Neural progenitor cell (in vitro differentiated cells): ENCODE data around the gene PGAP3. TPM values are rescaled to one million over a fixed set of nuclear protein-coding genes. Genes with fewer than 3 reads are reported as not detected.
A peak's percentile ranks its signal among the peaks of the same experiment; 100 is the strongest.

Experiments used
- DNase-seq: peaks from one replicate; pipeline ENCODE4 v3.0.0-alpha.2; 2016; ENCODE audit warnings: low spot score
- H2AFZ ChIP-seq: fragments of 200-600 bp; sonication (generic); replicated peaks from 2 replicates; pipeline ENCODE4 v1.6.1; 2016; ENCODE audit warnings: antibody characterized with exemption
- H3F3A ChIP-seq: fragments of 200-600 bp; sonication (generic); 2 replicates; pipeline ENCODE4 v1.6.1; 2016; ENCODE audit warnings: antibody characterized with exemption, low read depth
- H3K27ac ChIP-seq: fragments of 200-600 bp; sonication (generic); 2 replicates; pipeline ENCODE4 v1.5.1; 2016; ENCODE audit warnings: mild to moderate bottlenecking
- H3K27me3 ChIP-seq: fragments of 200-600 bp; sonication (generic); 2 replicates; pipeline ENCODE4 v1.6.1; 2016; ENCODE audit warnings: mild to moderate bottlenecking, moderate library complexity
- H3K36me3 ChIP-seq: fragments of 200-600 bp; sonication (generic); 2 replicates; pipeline ENCODE4 v1.5.1; 2016
- H3K4me1 ChIP-seq: fragments of 200-600 bp; sonication (generic); 2 replicates; pipeline ENCODE4 v1.6.1; 2016; ENCODE audit warnings: mixed run types
- H3K4me2 ChIP-seq: fragments of 200-600 bp; sonication (generic); 2 replicates; pipeline ENCODE4 v1.6.1; 2016
- H3K4me3 ChIP-seq: fragments of 200-600 bp; sonication (generic); 2 replicates; pipeline ENCODE4 v1.5.1; 2016
- H3K79me2 ChIP-seq: fragments of 200-600 bp; sonication (generic); 2 replicates; pipeline ENCODE4 v1.6.1; 2016; ENCODE audit warnings: low read depth
- H3K9ac ChIP-seq: fragments of 200-600 bp; sonication (generic); 2 replicates; pipeline ENCODE4 v1.6.1; 2016
- H3K9me3 ChIP-seq: fragments of 200-600 bp; sonication (generic); 2 replicates; pipeline ENCODE4 v1.5.1; 2016; ENCODE audit warnings: low read depth
- H4K20me1 ChIP-seq: fragments of 200-600 bp; sonication (generic); 2 replicates; pipeline ENCODE4 v1.6.1; 2016; ENCODE audit warnings: low read depth
- H3K27ac Mint-ChIP-seq: 3 replicates; pipeline ENCODE4 v1.8.0; 2021; ENCODE audit warnings: mixed read lengths
- H3K27me3 Mint-ChIP-seq: 2 replicates; pipeline ENCODE4 v1.8.0; 2022; ENCODE audit warnings: low read depth, mild to moderate bottlenecking, inconsistent platforms, moderate library complexity, mixed read lengths; ENCODE audit not compliant: insufficient read depth
- H3K36me3 Mint-ChIP-seq: 3 replicates; pipeline ENCODE4 v1.8.0; 2021; ENCODE audit warnings: mixed read lengths
- H3K4me1 Mint-ChIP-seq: 3 replicates; pipeline ENCODE4 v1.8.0; 2021; ENCODE audit warnings: mixed read lengths
- H3K4me3 Mint-ChIP-seq: 3 replicates; pipeline ENCODE4 v1.8.0; 2021; ENCODE audit warnings: mild to moderate bottlenecking, moderate library complexity, mixed read lengths
- H3K9me3 Mint-ChIP-seq: 3 replicates; pipeline ENCODE4 v1.8.0; 2020; ENCODE audit warnings: mixed read lengths
- CTCF ChIP-seq: fragments of 200-600 bp; sonication (generic); IDR thresholded peaks from 2 replicates; pipeline ENCODE4 v1.5.1; 2017; ENCODE audit warnings: antibody characterized with exemption, mild to moderate bottlenecking
- EZH2 ChIP-seq: fragments of 200-600 bp; sonication (generic); IDR thresholded peaks from 2 replicates; pipeline ENCODE4 v1.6.1; 2017; ENCODE audit warnings: antibody characterized with exemption, mild to moderate bottlenecking, moderate library complexity
- EZH2phosphoT487 ChIP-seq: fragments of 200-600 bp; sonication (generic); IDR thresholded peaks from 2 replicates; pipeline ENCODE4 v1.6.1; 2017; ENCODE audit warnings: antibody characterized with exemption
- total RNA-seq: library from RNA; depleted of rRNA; stranded (reverse); fragments of >200 nt; gene quantifications from 2 replicates; pipeline ENCODE4 v1.2.3, GENCODE V29; 2015; ENCODE audit warnings: low replicate concordance

PGAP3 gene
- total RNA-seq, 1 donor from 2014 or later, result 6.6 TPM

- no peak for TF ChIP-seq EZH2
- TF ChIP-seq EZH2phosphoT487, result no peak
- TF ChIP-seq CTCF, result no peak
- H3K27me3 ChIP-seq, result peaks cover 18% of the 10 kb centered on the region
- H3K4me1 Mint-ChIP-seq, result peaks cover 2% of the 10 kb centered on the region
- H3K9me3 Mint-ChIP-seq, result no peaks in the 10 kb centered on the region
- no peaks in the 10 kb centered on the region for H3K36me3 ChIP-seq
- no peak for DNase-seq
- no peak overlapping the region for H3K4me3 Mint-ChIP-seq
- peak overlapping the region; percentile 74 for H3K27ac Mint-ChIP-seq
- H3K79me2 ChIP-seq, result no peaks in the 10 kb centered on the region
- H3K27me3 Mint-ChIP-seq, result peaks cover 8% of the 10 kb centered on the region
- H3K27ac ChIP-seq, result no peak overlapping the region
- no peak overlapping the region for H3K4me3 ChIP-seq
- H3K9me3 ChIP-seq, result no peaks in the 10 kb centered on the region
- H3K9ac ChIP-seq, result no peak overlapping the region
- no peaks in the 10 kb centered on the region for H3K36me3 Mint-ChIP-seq
- no peak overlapping the region for H2AFZ ChIP-seq
- H4K20me1 ChIP-seq, result no peaks in the 10 kb centered on the region
- H3K4me2 ChIP-seq, result no peak overlapping the region
- H3F3A ChIP-seq, result no peaks in the 10 kb centered on the region
- no peaks in the 10 kb centered on the region for H3K4me1 ChIP-seq
These were observed 13.0 kb downstream of the PGAP3 start for GRCh38 chr17:39674702-39675389.

- Histone ChIP-seq H3K27me3 (peaks cover 24% of the 10 kb centered on the region), H4K20me1 (no peaks in the 10 kb centered on the region), H3K36me3 (no peaks in the 10 kb centered on the region), H3K4me3 (no peak overlapping the region), H3K9ac (no peak overlapping the region), H3K79me2 (no peaks in the 10 kb centered on the region), H3K27ac (no peak overlapping the region), H2AFZ (no peak overlapping the region), H3K4me2 (no peak overlapping the region), H3K9me3 (no peaks in the 10 kb centered on the region), H3K4me1 (no peaks in the 10 kb centered on the region), H3F3A (peaks cover 2% of the 10 kb centered on the region)
- TF ChIP-seq CTCF, result no peak
- no peak for TF ChIP-seq EZH2phosphoT487
- no peak for TF ChIP-seq EZH2
- Mint-ChIP-seq H3K27ac (no peak overlapping the region), H3K4me1 (peaks cover 2% of the 10 kb centered on the region), H3K4me3 (no peak overlapping the region), H3K9me3 (no peaks in the 10 kb centered on the region), H3K36me3 (no peaks in the 10 kb centered on the region), H3K27me3 (peaks cover 10% of the 10 kb centered on the region)
- DNase-seq, result no peak
These were observed 13.7 kb downstream of the PGAP3 start for GRCh38 chr17:39674179-39674578.

GRCh38 chr17:39673335-39674081, 14.3 kb downstream of the PGAP3 start:
- Histone ChIP-seq H3K27me3 (peaks cover 31% of the 10 kb centered on the region), H3K4me3 (no peak overlapping the region), H3F3A (peaks cover 9% of the 10 kb centered on the region), H3K36me3 (no peaks in the 10 kb centered on the region), H3K4me2 (no peak overlapping the region), H3K9ac (no peak overlapping the region), H3K9me3 (no peaks in the 10 kb centered on the region), H3K79me2 (no peaks in the 10 kb centered on the region), H4K20me1 (no peaks in the 10 kb centered on the region), H2AFZ (no peak overlapping the region), H3K4me1 (peaks cover 4% of the 10 kb centered on the region), H3K27ac (no peak overlapping the region)
- Mint-ChIP-seq H3K27me3 (peaks cover 15% of the 10 kb centered on the region), H3K4me3 (peak overlapping the region; percentile 31), H3K4me1 (peaks cover 5% of the 10 kb centered on the region), H3K9me3 (no peaks in the 10 kb centered on the region), H3K36me3 (no peaks in the 10 kb centered on the region), H3K27ac (no peak overlapping the region)
- no peak for TF ChIP-seq CTCF
- TF ChIP-seq EZH2phosphoT487, result no peak
- no peak for TF ChIP-seq EZH2
- no peak for DNase-seq
